GM12892 (cell line): Measurements from ENCODE around the gene RRM1.

ENCODE experiments used
- POLR2A ChIP-seq: IDR thresholded peaks from 2 replicates; pipeline ENCODE4 v1.6.1; 2011; ENCODE audit warnings: low read depth, low read length, control low read depth
- POLR2AphosphoS5 ChIP-seq: IDR thresholded peaks from 2 replicates; pipeline ENCODE4 v1.6.1; 2011; ENCODE audit warnings: low read depth, low read length, control low read depth

DNA sequence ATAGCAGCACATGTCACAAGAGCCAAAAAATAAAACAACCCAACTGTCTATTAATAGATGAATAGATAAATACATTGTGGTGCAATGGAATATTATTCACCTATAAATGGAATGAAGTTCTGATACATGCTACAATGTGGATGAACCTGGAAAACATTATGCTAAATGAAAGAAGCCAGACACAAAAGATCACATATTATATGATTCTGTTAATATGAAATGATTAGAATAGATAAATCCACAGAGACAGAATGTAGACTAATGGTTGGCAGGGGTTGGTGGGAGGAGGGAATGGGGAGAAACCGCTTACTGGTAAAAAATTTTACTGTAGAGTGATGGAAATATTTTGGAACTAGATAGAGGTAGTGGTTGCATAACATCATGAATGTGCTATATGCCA is 32.9 kb upstream of the RRM1 start:
- TF ChIP-seq POLR2A: no peak
- TF ChIP-seq POLR2AphosphoS5: no peak
